Parathyroid adenoma (tissue), 2 donors: Measurements from ENCODE around the gene HERC3.

Source experiments
- H2AFZ ChIP-seq: fragments of 300-600 bp; sonication (generic); one replicate; pipeline ENCODE4 v1.7.0; 2017; ENCODE audit warnings: antibody characterized with exemption, mild to moderate bottlenecking
- H3K27ac ChIP-seq: fragments of 300-600 bp; sonication (generic); one replicate; pipeline ENCODE4 v1.7.0; 2017
- H3K27me3 ChIP-seq: fragments of 300-600 bp; sonication (generic); one replicate; pipeline ENCODE4 v1.7.0; 2017; ENCODE audit warnings: low read length; ENCODE audit not compliant: control insufficient read depth, insufficient read depth
- H3K36me3 ChIP-seq: fragments of 300-600 bp; sonication (generic); one replicate; pipeline ENCODE4 v1.7.0; 2017; ENCODE audit warnings: low read length; ENCODE audit not compliant: control insufficient read depth, insufficient read depth
- H3K4me1 ChIP-seq: fragments of 300-600 bp; sonication (generic); one replicate; pipeline ENCODE4 v1.7.0; 2017; ENCODE audit warnings: control low read depth
- H3K4me2 ChIP-seq: fragments of 300-600 bp; sonication (generic); one replicate; pipeline ENCODE4 v1.7.0; 2017; ENCODE audit warnings: low read length
- H3K4me3 ChIP-seq: fragments of 300-600 bp; sonication (generic); one replicate; pipeline ENCODE4 v1.7.0; 2017; ENCODE audit warnings: low read depth, low read length
- H3K79me2 ChIP-seq: fragments of 300-600 bp; sonication (generic); one replicate; pipeline ENCODE4 v1.7.0; 2017; ENCODE audit warnings: control low read depth
- H3K9ac ChIP-seq: fragments of 300-600 bp; sonication (generic); one replicate; pipeline ENCODE4 v1.7.0; 2017; ENCODE audit warnings: mild to moderate bottlenecking
- H3K9me3 ChIP-seq: fragments of 300-600 bp; sonication (generic); one replicate; pipeline ENCODE4 v1.7.0; 2017; ENCODE audit warnings: low read length; ENCODE audit not compliant: control insufficient read depth
- TF ChIP-seq, protein P1 (sequence below): fragments of 300-600 bp; sonication (generic); IDR thresholded peaks from one replicate; pipeline ENCODE4 v1.7.0; 2017; ENCODE audit warnings: antibody characterized with exemption, mild to moderate bottlenecking
- donor health status: primary hyperparathyroidism.

HERC3 gene

GRCh38 chr4:88623097-88623496 is 30.8 kb downstream of the HERC3 start:
- Histone ChIP-seq H2AFZ (no peak overlapping the region), H3K9ac (no peak overlapping the region), H3K79me2 (peaks cover 13% of the 10 kb centered on the region), H3K4me2 (no peak overlapping the region), H3K27ac (no peak overlapping the region), H3K9me3 (no peaks in the 10 kb centered on the region), H3K4me1 (no peaks in the 10 kb centered on the region), H3K27me3 (no peaks in the 10 kb centered on the region), H3K4me3 (no peak overlapping the region), H3K36me3 (no peaks in the 10 kb centered on the region)
- TF ChIP-seq, protein P1, sequence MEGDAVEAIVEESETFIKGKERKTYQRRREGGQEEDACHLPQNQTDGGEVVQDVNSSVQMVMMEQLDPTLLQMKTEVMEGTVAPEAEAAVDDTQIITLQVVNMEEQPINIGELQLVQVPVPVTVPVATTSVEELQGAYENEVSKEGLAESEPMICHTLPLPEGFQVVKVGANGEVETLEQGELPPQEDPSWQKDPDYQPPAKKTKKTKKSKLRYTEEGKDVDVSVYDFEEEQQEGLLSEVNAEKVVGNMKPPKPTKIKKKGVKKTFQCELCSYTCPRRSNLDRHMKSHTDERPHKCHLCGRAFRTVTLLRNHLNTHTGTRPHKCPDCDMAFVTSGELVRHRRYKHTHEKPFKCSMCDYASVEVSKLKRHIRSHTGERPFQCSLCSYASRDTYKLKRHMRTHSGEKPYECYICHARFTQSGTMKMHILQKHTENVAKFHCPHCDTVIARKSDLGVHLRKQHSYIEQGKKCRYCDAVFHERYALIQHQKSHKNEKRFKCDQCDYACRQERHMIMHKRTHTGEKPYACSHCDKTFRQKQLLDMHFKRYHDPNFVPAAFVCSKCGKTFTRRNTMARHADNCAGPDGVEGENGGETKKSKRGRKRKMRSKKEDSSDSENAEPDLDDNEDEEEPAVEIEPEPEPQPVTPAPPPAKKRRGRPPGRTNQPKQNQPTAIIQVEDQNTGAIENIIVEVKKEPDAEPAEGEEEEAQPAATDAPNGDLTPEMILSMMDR = no peak

DNA sequence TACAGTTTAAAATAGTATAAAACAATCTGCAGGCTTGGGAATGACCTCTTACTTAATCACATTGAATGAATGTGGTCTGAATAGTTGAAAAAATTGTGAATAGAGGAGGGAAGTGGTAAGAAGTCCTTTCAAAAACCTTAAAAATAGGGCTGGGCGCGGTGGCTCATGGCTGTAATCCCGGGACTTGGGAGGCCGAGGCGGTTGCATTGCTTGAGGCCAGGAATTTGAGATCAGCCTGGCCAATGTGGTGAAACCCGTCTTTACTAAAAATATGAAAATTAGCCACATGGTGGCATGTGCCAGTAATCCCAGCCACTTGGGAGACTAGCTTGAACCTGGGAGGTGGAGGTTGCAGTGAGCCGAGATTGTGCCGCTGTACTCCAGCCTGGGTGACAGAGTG is 36.5 kb downstream of the HERC3 start:
- Histone ChIP-seq H3K79me2 (peaks cover 10% of the 10 kb centered on the region), H3K4me3 (no peak overlapping the region), H3K4me1 (no peaks in the 10 kb centered on the region), H3K27me3 (no peaks in the 10 kb centered on the region), H3K36me3 (no peaks in the 10 kb centered on the region), H3K9ac (no peak overlapping the region), H3K4me2 (no peak overlapping the region), H3K27ac (no peak overlapping the region), H2AFZ (no peak overlapping the region), H3K9me3 (no peaks in the 10 kb centered on the region)
- TF ChIP-seq, protein P1 = no peak

- H3K27me3 ChIP-seq = no peaks in the 10 kb centered on the region
- H3K27ac ChIP-seq = no peak overlapping the region
- H3K4me2 ChIP-seq = no peak overlapping the region
- no peak overlapping the region for H2AFZ ChIP-seq
- no peaks in the 10 kb centered on the region for H3K9me3 ChIP-seq
- H3K4me3 ChIP-seq = no peak overlapping the region
- no peaks in the 10 kb centered on the region for H3K4me1 ChIP-seq
- H3K36me3 ChIP-seq = no peaks in the 10 kb centered on the region
- no peak overlapping the region for H3K9ac ChIP-seq
- peaks cover 12% of the 10 kb centered on the region for H3K79me2 ChIP-seq
- TF ChIP-seq, protein P1 = no peak
Measured at GRCh38 chr4:88629826-88630225, 37.5 kb downstream of the HERC3 start.

GRCh38 chr4:88630756-88631155 is 38.5 kb downstream of the HERC3 start:
- Histone ChIP-seq H3K4me1 (no peaks in the 10 kb centered on the region), H3K79me2 (peaks cover 12% of the 10 kb centered on the region), H3K27me3 (no peaks in the 10 kb centered on the region), H3K36me3 (no peaks in the 10 kb centered on the region), H3K4me2 (no peak overlapping the region), H2AFZ (no peak overlapping the region), H3K9me3 (no peaks in the 10 kb centered on the region), H3K27ac (no peak overlapping the region), H3K4me3 (no peak overlapping the region), H3K9ac (no peak overlapping the region)
- TF ChIP-seq, protein P1 = no peak

DNA sequence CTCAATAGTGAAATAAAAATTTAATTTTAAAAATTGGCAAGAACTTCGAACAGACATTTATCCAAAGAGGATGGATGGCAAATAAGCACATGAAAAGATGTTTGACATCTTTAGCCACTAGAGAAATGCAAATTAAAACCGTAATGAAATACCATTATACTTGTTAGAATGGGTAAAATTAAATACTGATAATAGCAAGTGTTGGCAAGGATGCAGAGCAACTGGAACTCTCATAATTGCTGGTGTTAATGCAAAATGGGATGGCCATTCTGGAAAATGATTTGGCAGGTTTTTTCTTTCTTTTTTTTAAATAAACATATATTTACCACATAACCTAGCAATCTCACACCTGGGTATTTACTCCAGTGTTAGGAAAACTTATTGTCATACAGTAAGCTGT is 51.7 kb downstream of the HERC3 start:
- H3K27me3 ChIP-seq = no peaks in the 10 kb centered on the region
- H3K4me1 ChIP-seq = no peaks in the 10 kb centered on the region
- no peak overlapping the region for H3K4me3 ChIP-seq
- no peak overlapping the region for H3K4me2 ChIP-seq
- H3K79me2 ChIP-seq = no peaks in the 10 kb centered on the region
- no peak overlapping the region for H3K9ac ChIP-seq
- H2AFZ ChIP-seq = no peak overlapping the region
- H3K9me3 ChIP-seq = no peaks in the 10 kb centered on the region
- TF ChIP-seq, protein P1 = no peak
- no peaks in the 10 kb centered on the region for H3K36me3 ChIP-seq
- no peak overlapping the region for H3K27ac ChIP-seq
